Hematopoietic multipotent progenitor cell treated with erythropoietin and hydrocortisone succinate and interleukin-3 and kit ligand, for 8 days (in vitro differentiated cells): ENCODE data around the gene ITPA.

ENCODE experiments used
- DNase-seq: peaks from one replicate; pipeline ENCODE4 v3.0.0-alpha.2; 2015

ITPA gene

DNA sequence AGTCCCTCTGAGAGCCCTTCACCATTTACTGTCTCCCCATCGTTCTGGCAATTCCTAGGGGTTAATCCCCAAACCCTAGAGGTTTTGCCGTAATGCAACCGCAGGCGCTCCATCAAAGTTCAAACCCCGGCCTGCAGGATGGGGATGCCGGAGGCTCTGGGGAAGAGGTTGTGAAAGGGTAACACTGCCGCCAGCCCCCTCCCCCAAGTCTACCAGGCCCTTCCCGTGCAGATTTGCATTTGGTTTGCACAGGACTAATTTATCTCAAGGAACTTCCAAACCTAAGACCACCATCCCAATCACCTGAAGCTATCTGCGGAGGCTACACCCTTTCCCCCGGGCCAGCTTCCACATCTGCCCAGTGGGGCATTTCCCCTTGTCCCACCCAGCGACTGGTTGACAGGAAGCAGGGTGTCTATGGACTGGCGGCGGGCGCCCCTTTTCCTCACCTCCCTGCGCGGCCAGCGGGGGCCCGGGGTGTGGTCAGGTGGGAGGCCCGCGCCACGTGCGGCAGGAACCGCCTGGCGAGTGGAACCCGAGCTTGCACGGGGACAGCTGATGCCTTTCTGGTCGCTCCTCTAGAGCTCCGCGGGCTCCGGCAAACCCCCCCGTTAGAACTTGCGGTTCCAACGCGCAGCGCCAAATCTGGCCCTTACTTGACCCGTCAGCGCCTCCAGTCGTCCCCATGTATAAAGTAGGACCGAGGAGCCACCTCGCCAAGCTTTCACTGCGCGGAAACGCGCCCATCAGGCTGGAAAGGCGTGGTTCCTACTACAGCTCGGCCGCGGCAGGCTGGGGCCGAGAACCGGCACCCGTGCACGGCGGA, 39.1 kb downstream of the ITPA start:
- peak; percentile 43 for DNase-seq

DNA sequence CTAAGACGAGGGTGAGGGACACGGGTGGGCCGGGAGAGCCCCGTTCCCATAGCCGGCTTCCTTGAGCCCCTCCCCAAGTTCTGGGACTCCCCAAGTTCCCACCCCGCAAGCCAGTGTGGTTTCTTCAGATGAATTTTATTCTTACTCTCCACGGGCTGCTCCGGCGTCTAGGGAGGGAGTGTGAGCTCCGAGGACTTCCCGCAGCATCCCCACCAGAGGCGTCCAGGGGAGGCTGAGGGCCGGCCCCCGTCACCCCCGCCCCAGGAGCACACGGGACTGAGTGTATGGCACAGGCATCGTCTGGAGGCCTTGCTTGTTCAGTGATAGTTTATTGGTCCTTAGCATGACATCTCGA, 39.7 kb downstream of the ITPA start:
- DNase-seq: no peak

DNA sequence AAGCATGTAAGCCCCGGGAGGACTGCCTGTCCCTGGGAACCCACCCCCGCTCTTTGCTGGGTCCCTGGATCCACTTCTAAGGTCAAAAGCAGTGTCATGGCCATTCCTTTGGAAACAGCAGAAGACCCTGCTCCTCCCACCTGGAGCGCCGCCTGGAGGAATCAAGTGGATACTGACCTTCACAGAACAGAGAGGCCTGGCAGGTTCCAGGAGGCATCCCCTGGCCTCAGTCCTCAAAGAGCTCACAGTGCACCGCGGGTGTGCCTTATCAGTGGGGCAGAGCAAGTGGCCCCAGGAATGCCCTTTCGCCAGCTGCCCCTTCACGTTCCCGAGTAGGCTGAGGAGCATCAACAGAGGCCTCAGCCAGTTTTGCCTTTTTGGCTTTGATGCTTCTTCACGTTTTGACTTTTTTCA, 40.8 kb downstream of the ITPA start:
- peak; percentile 15 for DNase-seq

DNA sequence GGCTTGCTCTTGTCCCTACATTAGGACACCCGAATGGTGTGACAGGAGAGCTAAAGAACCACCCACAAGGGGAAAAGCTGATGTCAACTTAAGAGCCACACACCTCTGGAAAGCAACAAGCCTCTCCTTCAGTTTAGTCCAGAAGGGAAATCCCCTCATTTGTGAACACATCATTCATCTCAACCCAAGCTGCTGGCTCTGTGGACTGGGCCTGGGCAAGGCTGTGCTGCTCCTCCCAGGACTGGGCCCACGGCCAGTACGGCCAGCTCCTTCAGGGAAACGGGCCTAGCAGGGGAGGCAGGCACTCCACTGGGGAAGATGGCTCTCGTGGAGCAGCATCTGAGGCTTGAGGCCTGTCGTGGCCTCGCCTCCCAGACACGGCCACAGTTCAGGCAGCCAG, 42.5 kb downstream of the ITPA start:
- DNase-seq: no peak

DNA sequence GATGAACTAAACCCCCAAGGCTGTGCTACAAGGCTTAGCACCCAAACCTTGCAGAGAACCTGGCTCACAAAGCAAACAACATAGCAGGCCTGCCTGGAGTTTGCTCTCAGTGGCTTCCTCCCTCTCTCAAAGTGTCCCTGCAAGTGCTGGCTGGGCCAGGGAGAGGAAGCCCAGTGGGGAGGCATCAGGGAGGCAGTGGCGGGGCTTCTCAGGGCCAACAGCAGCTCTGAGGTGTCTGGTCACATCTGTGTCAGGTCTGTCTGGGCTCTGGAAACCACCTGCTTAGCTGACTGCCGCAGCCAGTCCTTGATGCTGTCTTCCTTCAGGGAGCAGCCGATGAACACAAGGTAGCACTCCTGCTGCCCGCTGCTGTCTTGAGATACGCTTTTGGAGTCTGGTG, 46.4 kb downstream of the ITPA start:
- DNase-seq: no peak

DNA sequence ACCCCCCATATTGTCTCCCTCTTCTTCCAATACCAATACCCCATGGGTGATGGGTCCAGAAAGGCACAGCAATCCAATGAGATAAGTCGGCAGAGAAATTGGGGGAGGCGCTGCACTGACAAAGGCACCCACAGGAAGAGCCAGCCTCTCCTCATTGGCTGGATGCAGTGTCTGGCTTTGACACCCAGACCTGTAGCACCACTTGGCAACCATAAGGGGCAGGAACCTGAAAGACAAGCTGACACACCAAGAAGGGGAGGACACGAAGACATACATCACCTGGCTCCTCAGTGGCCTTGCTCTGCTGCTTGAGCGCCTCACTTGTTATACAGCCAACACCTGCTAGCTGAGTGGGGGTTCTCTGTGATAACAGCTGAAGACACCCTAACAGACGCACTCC, 49.1 kb downstream of the ITPA start:
- DNase-seq: no peak

DNA sequence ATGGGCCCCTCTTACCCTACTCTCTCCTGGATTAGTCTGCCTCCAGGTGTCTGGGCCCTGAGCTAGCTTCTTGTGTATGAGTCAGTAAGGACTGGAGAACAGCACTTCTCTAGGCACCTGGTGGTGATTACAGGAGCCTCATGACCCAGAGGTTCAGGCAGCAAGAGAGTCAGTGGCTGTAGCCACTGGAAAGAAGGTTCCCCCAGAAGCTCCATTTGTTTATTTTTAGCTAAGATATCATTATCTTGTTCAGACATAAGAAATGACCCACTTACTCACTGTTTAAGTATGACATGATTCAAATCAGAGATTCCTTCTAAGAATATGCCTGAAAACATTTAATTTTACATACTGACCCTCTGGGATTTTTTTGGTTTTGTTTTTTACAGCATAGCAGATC, 53.3 kb downstream of the ITPA start:
- no peak for DNase-seq

DNA sequence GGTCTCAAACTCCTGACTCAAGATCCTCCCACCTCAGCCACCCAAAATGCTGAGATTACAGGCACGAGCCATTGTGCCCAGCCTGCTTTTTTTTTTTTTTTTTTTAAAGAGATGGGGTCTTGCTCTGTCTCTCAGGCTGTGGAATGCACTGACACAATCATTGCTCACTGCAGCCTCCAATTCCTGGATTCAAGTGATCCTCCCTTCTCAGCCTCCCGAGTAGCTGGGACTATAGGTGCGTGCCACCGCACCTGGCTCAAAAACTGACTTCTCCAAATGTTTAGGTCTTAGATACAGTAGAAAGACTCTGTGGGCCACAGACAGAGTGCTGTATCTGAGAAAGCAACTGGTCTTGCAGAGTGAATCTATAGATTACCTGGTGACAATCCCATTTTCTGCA, 60.8 kb downstream of the ITPA start:
- DNase-seq: no peak

DNA sequence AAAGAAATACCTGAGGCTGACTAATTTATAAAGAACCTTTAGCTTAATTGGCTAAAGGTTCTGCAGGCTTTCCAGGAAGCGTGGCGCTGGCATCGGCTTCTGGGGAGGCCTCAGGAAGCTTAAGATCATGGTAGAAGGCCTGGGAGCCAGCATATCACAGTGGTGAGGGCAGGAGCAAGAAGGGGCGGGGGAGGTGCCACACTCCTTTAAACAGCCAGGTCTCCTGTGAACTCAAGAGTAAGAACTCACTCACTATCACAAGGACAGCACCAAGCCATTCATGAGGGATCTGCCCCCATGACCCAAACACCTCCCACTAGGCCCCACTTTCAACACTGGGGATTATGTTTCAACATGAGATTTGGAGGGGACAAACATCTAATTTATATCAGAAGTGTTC, 64.1 kb downstream of the ITPA start:
- no peak for DNase-seq
